GM15510 (cell line): ENCODE data around the gene GARIN1A.

Experiments used
- POLR2A ChIP-seq: IDR thresholded peaks from 3 replicates; pipeline ENCODE4 v1.6.1; 2011; ENCODE audit warnings: borderline replicate concordance; ENCODE audit not compliant: insufficient read length; ENCODE audit errors: extremely low read depth

Gene GARIN1A

DNA sequence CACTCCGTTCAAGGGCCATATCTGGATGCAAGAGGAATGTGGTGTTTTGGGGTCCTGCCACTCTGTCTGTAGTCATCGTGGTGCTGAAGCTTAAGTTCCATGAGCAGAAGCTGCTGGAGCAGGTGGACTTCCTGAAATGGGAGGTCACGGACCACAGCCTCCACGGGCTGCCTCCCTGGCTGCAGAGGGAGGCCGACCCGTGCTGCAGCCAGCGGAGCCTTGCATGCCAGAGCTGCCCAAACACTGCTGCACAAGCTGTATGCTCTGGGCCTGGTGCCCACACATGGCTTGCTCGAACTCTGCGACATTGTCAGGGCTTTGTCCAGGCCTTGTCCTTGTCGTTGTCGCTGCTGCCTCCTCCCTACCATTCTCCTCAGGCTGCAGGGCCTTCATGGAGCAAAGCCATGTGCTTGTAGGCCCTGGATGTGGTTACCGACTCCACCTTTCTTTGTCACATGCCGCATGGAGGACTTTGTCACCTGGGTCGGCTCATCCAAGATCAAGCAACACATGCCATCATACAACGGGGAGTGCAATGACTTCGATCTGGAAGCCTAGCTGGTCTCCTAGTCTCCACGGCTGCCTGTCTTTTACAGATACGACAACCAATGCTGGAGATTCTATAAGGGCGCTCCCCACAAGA is 21.4 kb downstream of the GARIN1A start:
- no peak for TF ChIP-seq POLR2A

DNA sequence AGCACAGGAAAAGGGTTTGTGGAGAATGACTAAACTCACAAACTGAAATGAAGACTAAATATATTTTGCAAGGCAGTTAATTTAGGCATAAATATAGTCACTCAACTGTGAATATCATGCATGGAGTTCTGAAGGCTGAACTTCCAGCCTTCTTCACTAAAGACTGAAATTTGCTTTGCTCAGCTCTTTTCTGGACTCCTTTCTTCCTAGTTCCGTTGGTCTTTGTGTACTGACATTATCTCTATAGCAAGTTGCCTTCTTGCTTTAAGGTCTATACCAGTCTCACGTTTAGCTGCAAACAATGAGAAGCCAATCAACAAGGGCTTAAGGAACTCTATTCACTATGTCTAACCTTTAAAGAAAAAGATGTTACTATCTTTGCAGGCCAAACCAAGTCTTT is 22.6 kb downstream of the GARIN1A start:
- no peak for TF ChIP-seq POLR2A

DNA sequence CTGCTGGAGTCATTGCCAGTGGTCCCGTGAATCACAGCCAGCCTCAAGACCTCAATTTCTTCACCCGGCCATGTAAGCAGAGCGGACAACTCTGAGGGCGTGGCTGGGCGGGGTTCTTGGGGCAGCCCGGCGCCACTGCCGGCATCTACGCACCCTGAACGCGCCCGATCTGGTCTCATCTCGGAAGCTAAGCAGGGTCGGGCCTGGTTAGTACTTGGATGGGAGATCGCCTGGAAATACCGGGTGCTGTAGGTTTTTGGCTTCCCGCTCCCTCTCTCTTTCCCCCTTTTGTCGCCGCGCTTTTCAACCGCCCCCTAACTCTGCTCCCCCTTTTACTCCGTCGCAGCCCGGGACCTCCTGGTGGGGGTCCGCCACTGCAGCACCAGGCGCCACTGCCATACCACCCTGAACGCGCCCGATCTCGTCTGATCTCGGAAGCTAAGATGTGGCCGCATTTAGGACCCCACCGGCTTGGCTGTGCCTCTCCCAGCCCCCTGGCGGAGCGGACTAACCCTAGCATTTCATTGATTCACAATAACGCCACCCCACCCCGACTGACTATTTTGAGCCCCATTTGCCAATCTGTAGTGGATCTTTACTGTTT is 25.3 kb downstream of the GARIN1A start:
- TF ChIP-seq POLR2A: no peak

DNA sequence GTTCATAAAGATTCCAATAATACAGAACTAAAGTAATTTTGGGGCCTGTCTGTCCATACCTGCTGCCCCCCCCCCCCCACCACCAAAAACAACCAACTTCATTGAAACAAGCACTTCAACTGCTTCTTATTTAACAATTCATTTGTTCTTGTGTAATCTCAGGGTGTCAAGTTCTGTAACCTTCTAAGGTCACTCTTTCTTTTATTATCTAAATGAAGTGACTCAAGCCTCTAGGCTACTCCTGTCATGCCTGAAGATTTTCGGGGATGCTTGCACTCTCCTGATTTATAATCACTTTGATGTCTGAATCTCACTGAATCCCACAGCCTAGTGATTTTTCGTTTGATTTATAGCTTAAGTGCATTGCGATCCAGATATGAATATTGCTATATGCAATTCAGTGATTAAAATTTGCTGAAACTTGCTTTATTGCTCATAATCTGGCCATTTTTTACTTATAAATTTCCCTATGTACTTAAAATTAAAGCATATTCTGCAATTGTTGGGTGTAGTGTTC is 27.2 kb downstream of the GARIN1A start:
- TF ChIP-seq POLR2A: no peak

DNA sequence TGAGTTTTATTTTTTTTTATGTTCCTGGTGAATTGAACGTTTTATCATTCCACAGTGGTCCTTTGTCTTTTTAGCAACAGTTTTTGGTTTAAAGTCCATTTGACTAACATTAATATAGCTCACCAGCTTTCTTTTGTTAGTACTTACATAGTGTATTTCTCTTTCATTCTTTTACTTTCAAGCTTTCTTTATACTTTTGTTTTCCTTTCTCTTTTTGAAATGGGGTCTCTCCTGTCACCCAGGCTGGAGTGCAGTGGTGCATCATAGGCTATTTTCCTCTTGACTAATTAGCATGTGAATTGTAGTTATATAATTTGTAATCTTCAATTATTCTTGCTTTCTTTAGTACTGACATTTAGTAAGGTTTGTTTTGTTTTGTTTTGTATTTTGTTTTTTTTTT is 27.8 kb downstream of the GARIN1A start:
- TF ChIP-seq POLR2A: no peak

DNA sequence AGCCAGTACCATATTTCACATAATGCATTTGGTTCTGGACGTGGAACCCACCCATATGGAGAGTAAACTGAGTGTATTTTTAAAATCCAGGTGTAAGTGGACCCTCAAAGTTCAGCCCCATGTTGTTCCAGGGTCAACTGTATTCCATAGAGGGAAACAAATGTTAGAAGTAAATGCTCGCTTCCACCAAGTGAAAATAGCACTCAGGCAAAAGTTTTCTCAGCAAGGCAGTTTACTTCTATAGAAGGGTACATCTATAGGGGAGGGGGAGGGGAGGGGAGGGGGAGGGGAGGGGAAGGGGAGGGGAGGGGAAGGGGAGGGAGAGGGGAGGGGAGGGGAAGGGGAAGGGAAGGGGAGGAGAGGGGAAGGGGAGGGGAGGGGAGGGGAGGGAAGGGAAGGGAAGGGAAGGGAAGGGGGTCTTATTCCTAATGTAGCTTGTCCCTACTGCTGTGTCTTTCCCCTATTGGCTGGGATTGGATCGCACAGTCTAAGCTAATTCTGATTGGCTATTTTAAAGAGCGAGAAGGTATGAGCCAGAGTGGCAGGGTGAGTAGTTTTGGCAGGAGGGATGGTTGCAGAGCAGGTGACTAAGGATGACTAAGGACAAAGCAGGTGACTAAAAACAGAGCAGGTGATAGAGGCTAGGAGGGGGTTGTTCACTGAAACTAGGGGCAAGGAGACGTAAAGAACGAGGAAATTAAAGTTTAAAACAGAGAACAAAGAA is 29.1 kb downstream of the GARIN1A start:
- no peak for TF ChIP-seq POLR2A

DNA sequence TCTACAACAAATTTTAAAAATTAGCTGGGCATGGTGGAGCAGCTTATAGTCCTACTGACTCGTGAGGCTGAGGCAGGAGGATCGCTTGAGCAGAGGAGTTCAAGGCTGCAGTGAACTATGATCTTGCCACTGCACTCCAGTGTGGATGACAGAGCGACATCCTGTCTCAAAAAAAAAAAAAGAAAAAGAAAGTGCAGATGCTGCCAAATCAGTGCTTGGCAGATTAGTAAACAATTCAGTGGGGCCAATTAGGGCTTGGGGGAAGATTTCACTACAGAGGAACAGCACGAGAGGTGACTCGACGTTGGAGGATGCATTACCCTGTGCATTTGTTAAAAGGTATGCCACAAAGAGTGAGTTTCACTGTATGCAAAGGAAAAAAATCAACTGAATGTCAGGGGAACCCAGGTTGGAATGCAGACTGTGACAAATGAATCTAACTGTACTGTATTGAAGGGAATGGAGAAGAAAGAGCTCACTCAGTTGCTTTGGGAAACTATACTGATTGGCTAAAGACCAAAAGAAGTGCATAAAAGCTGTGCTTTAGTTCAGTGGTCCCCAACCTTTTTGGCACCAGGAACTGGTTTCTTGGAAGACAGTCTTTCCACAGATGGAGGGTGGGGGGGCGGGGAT is 31.6 kb downstream of the GARIN1A start:
- no peak for TF ChIP-seq POLR2A

DNA sequence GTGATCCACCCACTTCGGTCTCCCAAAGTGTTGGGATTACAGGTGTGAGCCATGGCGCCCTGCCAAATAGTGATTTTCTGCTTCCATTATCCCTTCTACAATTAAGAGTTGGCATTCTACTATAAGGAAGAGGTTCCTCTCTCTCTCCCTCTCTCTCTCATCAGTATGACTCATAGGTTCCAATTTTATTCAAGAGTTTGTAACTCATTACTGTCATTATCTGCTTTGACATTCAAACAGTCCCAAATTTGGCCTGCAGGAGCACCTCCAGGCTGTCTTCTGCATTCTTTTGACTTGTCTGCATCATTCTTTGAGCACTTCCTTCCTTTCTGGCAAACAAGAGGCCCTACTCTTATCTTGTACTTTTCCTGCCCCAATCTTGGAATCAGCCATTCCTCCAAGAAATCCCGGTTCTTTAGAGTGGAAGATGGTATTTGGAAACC is 33.8 kb downstream of the GARIN1A start:
- TF ChIP-seq POLR2A: no peak

DNA sequence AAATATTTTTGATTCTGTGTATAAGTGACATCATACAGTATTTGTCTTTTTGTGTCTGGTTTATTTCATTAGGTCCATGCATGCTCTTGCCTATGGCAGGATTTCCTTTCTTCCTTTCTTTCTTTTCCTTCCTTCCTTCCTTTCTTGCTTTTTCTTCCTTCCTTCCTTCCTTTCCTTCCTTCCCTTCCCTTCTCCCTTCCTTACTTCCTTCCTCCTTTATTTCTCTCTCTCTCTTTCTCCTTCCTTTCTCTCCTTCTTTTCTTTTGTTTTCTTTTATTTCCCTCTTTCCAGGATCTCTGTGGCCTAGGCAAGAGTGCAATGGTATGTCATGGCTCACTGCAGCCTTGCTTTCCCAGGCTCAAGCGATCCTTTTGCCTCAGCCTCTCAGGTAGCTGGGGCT is 35.7 kb downstream of the GARIN1A start:
- no peak for TF ChIP-seq POLR2A

DNA sequence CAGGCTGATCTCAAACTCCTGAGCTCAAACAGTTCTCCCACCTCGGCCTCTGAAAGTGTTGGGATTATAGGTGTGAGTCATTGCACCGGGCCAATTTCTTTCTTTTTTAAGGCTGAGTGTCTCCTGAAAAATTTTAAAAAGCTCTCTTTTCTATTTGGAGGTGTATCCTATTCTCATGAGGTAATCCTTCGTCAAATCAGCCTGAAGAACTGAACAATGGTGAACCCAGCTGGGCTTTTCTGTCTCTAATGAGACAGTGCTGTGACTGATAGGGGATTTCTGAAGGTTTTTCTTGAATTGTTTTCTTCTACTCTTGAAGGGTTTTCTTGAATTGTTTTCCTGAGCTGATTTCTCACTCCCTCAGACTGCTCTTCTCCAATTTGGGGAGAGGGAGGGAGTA is 36.1 kb downstream of the GARIN1A start:
- no peak for TF ChIP-seq POLR2A

DNA sequence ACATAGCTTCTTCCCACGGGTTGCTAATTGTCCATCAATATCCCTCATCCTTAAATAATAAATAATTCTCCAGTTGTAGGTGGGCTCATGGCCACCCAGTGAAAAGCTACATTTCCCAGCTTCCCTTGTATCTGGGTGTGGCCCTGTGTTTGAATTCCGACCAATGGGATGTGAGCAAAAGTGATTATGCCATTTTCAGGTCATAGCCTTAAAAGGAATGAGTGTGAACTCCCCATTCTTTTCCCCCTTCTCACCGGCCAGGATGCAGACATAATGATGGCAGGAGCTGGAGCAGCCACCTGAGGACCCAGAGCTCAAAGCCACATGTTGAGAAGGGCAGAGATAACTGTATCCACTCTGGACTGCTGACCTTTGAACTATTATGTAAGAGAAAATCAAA is 36.7 kb downstream of the GARIN1A start:
- TF ChIP-seq POLR2A: no peak

DNA sequence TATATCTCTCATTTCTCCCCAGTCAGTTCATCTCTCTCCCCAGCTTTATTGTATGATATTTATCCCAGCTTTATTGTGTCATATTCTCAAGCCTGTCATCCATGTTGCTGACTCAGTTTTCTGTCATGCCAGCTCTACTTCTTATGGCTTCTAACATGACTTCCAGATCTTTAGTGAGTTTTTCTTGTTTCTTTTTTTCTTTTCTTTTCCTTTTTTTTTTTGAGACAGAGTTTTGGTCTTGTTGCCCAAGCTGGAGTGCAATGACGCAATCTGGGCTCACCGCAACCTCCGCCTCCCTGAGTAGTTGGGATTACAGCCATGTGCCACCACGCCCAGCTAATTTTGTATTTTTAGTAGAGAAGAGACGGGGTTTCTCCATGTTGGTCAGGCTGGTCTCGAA is 38.4 kb downstream of the GARIN1A start:
- TF ChIP-seq POLR2A: no peak

DNA sequence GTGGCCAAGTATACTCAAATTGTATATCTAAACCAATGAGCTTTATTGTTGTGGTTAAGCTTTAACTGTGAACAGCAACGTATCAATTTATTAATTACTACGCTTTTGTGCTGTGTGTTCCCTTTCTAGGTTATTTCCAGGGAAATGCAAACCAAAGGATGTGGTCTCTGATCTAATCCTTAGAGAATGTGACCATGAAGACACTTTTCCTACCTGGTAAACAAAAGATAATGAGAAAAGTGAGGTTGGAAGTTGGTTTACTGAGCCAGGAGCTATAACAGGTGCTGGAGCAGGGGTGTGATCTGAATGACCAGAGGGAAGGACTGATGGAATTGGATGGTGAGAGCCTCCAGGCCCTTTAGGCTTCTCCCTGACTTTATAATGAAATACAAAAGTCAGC is 41.7 kb downstream of the GARIN1A start:
- no peak for TF ChIP-seq POLR2A

DNA sequence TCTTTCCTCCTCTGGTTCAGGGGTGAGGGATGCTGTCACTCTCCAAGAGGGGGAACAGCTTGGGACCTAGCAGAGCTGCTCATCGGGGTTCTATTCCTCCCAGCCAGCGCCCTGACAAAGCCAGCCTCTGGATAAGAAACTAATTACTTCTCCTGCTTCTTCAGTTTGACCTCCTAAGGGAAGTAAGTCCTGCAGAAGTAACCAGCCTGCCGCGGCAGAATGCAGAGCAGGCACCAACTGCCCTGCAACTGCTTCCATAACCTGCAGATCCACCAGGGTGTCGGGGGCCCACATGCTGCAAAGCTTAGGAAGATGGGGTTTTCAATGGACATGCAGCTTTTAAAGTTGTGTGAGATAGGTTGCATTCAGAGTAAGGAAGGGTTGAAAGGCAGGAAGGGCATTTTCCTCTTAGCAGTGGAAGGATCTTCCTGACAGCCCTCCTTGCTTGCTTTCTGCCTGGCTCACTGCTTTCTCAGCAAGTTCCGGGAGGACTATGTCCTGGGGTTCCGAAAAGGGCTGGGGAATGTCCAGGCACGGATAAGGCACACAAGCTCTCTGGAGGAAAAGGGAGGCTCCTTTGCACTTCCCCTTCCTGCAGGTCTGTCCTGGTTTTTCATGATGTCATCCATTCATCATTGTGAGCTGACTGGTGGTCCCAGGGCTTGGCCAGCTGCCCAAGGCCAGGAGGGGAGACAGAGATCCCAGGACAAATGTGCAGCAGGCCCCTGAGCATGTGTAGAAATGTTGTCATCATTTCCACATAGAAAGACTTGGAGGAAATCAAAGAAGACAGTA is 42.8 kb downstream of the GARIN1A start:
- no peak for TF ChIP-seq POLR2A
